Measurements from ENCODE around the gene INTS11.

Gene INTS11

DNA sequence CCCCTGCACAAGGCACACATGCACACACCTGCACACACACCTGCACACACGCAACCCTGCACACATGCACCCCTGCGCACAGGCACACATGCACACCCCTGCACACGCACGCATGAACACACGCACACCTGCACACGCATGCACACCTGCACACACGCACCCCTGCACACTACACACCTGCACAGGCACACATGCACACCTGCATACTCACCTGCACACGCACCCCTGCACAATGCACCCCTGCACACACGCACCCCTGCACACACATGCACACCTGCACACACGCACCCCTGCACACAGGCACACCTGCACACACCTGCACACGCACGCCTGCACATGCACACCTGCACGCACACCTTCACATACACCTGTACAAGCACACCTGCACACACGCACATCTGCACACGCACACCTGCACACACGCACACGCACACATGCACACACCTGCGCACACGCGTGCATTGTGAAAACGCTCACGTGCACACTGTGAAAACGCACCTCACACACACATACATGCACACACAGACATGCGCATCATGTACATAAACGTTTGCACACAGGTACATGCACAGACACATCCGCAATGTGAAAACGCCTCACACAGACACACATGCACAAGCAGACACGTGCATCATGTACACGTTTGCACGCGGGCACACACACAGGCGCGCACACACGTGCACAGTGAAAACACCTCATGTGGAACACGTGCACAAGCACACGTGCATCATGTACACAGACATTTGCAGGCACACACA is 16.5 kb upstream of the INTS11 start:
- H3K4me2 ChIP-seq (ENCODE audit: low read length), result no peak overlapping the region
- no peak overlapping the region for H3K27ac ChIP-seq
- no peaks in the 10 kb centered on the region for H3K36me3 ChIP-seq (ENCODE audit: control insufficient read depth, insufficient read depth, low read length)
- no peak overlapping the region for H2AFZ ChIP-seq
- no peak overlapping the region for H3K9ac ChIP-seq
- TF ChIP-seq, protein P1, sequence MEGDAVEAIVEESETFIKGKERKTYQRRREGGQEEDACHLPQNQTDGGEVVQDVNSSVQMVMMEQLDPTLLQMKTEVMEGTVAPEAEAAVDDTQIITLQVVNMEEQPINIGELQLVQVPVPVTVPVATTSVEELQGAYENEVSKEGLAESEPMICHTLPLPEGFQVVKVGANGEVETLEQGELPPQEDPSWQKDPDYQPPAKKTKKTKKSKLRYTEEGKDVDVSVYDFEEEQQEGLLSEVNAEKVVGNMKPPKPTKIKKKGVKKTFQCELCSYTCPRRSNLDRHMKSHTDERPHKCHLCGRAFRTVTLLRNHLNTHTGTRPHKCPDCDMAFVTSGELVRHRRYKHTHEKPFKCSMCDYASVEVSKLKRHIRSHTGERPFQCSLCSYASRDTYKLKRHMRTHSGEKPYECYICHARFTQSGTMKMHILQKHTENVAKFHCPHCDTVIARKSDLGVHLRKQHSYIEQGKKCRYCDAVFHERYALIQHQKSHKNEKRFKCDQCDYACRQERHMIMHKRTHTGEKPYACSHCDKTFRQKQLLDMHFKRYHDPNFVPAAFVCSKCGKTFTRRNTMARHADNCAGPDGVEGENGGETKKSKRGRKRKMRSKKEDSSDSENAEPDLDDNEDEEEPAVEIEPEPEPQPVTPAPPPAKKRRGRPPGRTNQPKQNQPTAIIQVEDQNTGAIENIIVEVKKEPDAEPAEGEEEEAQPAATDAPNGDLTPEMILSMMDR (IDR thresholded peaks at IDR 0.05), result no peak
- H3K4me3 ChIP-seq (ENCODE audit: low read depth, low read length), result no peak overlapping the region
- H3K9me3 ChIP-seq (ENCODE audit: control insufficient read depth, low read length), result no peaks in the 10 kb centered on the region
- peaks cover 8% of the 10 kb centered on the region for H3K79me2 ChIP-seq
- no peaks in the 10 kb centered on the region for H3K4me1 ChIP-seq
- H3K27me3 ChIP-seq (ENCODE audit: control insufficient read depth, insufficient read depth, low read length), result no peaks in the 10 kb centered on the region

DNA sequence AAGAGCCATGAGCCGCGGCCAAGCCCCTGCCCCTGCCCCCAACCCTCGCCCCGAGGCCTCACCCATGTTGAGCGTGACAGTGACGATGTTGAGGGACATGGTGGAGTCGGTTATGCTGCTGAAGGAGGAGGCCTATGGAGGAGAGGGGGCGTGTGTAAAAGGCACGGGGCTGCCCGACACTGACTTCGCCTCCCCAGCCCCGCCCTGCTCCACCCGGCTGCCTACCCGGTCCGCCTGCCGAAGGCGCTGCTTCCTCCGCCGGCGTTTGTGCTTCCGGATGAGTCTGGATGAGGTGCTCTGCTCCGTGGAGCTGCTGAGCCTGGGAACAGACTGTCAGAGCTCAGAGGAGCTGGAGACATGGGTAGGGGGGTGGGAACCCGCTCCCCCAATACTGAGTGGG is 15.7 kb upstream of the INTS11 start:
- Histone ChIP-seq H2AFZ (no peak overlapping the region), H3K79me2 (peaks cover 5% of the 10 kb centered on the region), H3K9ac (no peak overlapping the region), H3K4me1 (no peaks in the 10 kb centered on the region), H3K27ac (no peak overlapping the region), H3K27me3 (ENCODE audit: control insufficient read depth, insufficient read depth, low read length) (no peaks in the 10 kb centered on the region), H3K36me3 (ENCODE audit: control insufficient read depth, insufficient read depth, low read length) (no peaks in the 10 kb centered on the region), H3K4me3 (ENCODE audit: low read depth, low read length) (no peak overlapping the region), H3K9me3 (ENCODE audit: control insufficient read depth, low read length) (no peaks in the 10 kb centered on the region), H3K4me2 (ENCODE audit: low read length) (no peak overlapping the region)
- TF ChIP-seq, protein P1 (IDR thresholded peaks at IDR 0.05), result no peak

DNA sequence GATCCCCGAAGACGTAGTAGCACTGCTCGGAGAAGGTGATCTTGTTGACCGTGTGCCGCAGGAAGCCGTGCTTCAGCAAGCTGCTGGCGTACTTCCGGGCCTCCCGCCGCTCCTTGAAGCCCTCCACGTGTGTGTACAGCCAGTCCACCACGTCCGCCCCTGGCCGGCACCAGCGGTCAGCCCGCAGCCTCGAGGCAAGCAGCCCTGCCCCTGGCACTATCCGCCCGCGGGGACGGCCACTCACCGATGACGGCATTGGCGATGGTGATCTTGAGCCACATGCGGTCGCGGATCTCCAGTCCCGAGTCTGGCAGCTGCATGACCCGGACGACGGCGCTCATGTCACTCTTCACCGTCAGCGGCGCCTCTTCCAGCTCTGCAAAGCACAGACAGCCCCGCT is 13.8 kb upstream of the INTS11 start:
- Histone ChIP-seq H3K36me3 (ENCODE audit: control insufficient read depth, insufficient read depth, low read length) (no peaks in the 10 kb centered on the region), H3K4me3 (ENCODE audit: low read depth, low read length) (no peak overlapping the region)

DNA sequence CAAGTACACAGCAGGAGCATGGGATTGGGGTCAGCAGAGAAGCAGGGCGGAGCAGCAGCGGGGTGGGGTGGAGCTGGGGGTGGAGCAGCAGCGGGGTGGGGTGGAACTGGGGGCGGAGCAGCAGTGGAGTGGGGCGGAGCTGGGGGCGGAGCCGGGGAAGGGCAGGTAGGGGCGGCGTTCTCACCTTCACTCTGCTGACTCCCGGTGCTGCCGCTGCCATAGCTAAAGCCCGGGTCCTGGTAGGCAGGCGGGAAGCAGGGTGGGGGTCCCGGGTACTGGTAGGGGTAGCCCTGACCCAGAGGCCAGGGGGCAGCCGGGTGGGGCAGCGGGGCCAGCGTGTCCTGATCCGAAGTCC is 13.3 kb upstream of the INTS11 start:
- Histone ChIP-seq H3K4me1 (no peaks in the 10 kb centered on the region), H2AFZ (no peak overlapping the region), H3K9me3 (ENCODE audit: control insufficient read depth, low read length) (no peaks in the 10 kb centered on the region), H3K9ac (no peak overlapping the region), H3K79me2 (no peaks in the 10 kb centered on the region), H3K4me2 (ENCODE audit: low read length) (no peak overlapping the region), H3K27me3 (ENCODE audit: control insufficient read depth, insufficient read depth, low read length) (no peaks in the 10 kb centered on the region), H3K36me3 (ENCODE audit: control insufficient read depth, insufficient read depth, low read length) (no peaks in the 10 kb centered on the region), H3K4me3 (ENCODE audit: low read depth, low read length) (no peak overlapping the region), H3K27ac (no peak overlapping the region)
- TF ChIP-seq, protein P1 (IDR thresholded peaks at IDR 0.05), result no peak

More for the DNA sequence above, 13.8 kb upstream of the INTS11 start:
- no peaks in the 10 kb centered on the region for H3K9me3 ChIP-seq (ENCODE audit: control insufficient read depth, low read length)
- no peak overlapping the region for H3K9ac ChIP-seq
- H3K4me2 ChIP-seq (ENCODE audit: low read length), result no peak overlapping the region
- H3K79me2 ChIP-seq, result peaks cover under 1% of the 10 kb centered on the region
- H3K4me1 ChIP-seq, result no peaks in the 10 kb centered on the region
- no peak overlapping the region for H3K27ac ChIP-seq
- no peaks in the 10 kb centered on the region for H3K27me3 ChIP-seq (ENCODE audit: control insufficient read depth, insufficient read depth, low read length)
- TF ChIP-seq, protein P1 (IDR thresholded peaks at IDR 0.05), result no peak
- H2AFZ ChIP-seq, result no peak overlapping the region

All from parathyroid adenoma (tissue), 2 donors.